Right lobe of liver (tissue), 6 donors: ENCODE data around the gene NRXN3. TPM values are rescaled to one million over a fixed set of nuclear protein-coding genes. Genes with fewer than 3 reads are reported as not detected.

ENCODE experiments used
- ATAC-seq, 4 donors: fragments of 200-7000 bp; cut with Tn5 transposase; one replicate each; pipeline ENCODE4 v1.9.1; 2020; ENCODE audit warnings: mild to moderate bottlenecking in 4 of 4, moderate library complexity in 4 of 4
- DNase-seq, 3 donors: peaks; one replicate each; pipeline ENCODE4 v3.0.0-alpha.2; 2020
- H3K27ac ChIP-seq, 3 donors: fragments of 200-600 bp; one replicate each; pipeline ENCODE4 v1.8.0; 2022
- H3K27me3 ChIP-seq, 2 donors: fragments of 200-600 bp; one replicate each; pipeline ENCODE4 v1.8.0; 2022
- H3K36me3 ChIP-seq, 4 donors: fragments of 200-600 bp; sonication (generic) in 1 of 4; one replicate each; pipeline versions ENCODE4 v1.5.1 to v1.8.0; 2017 to 2022; ENCODE audit warnings: control low read depth in 1 of 4
- H3K4me1 ChIP-seq, 4 donors: fragments of 200-600 bp; sonication (generic) in 1 of 4; one replicate each; pipeline versions ENCODE4 v1.5.1 to v1.8.0; 2017 to 2022; ENCODE audit warnings: control low read depth in 1 of 4
- H3K4me3 ChIP-seq, 3 donors: fragments of 200-600 bp; one replicate each; pipeline ENCODE4 v1.8.0; 2022
- H3K9me3 ChIP-seq, 4 donors: fragments of 200-600 bp; sonication (generic) in 1 of 4; one replicate each; pipeline versions ENCODE4 v1.5.1 to v1.8.0; 2017 to 2022; ENCODE audit warnings: control low read depth in 1 of 4
- CTCF ChIP-seq, 4 donors: fragments of 200-600 bp in 3 of 4; fragments of 450-650 bp in 1 of 4; IDR thresholded peaks; one replicate each; pipeline versions ENCODE4 v1.5.1 to v1.8.0; 2016 to 2022; ENCODE audit warnings: antibody characterized with exemption in 4 of 4, mild to moderate bottlenecking in 2 of 4
- POLR2A ChIP-seq: fragments of 450-650 bp; IDR thresholded peaks from one replicate; pipeline ENCODE4 v1.6.1; 2017; ENCODE audit warnings: antibody characterized with exemption, mild to moderate bottlenecking
- WGBS: methylation state at CpG from one replicate; pipeline ENCODE4 v1.1.6; 2018; ENCODE audit warnings: low coverage, low lambda C conversion rate; ENCODE audit not compliant: insufficient coverage; ENCODE audit errors: missing lambda C conversion rate; 5-methylcytosine and 5-hydroxymethylcytosine counted together
- intact Hi-C, 2 donors: fragments of 100-400 bp; cut with DNase I; formaldehyde crosslinking; loops; one replicate each; pipeline versions ENCODE4 v1.11.2 to v1.14.1; 2022
- total RNA-seq, 6 experiments: library from RNA; depleted of rRNA in 2 of 6; stranded (reverse); fragments of >200 nt in 2 of 6; fragmentation: NEBNext Ultra II Directional in 3 of 6; extraction: Animal tissue kit (Norgen Biotek cat#: 25700) in 3 of 6; gene quantifications; one replicate each; pipeline versions ENCODE4 v1.1.0 to v1.2.4, GENCODE V29; 2016 to 2023
- donor health status: DM: no; HTN: yes; CAD: no.
- donor health status: DM: no; HTN: no; CAD: no.
- donor health status: DM: no; HTN: no; CAD: no.
- donor health status: DM: no; HTN: yes; CAD: no.
- donor health status: DM: no; HTN: yes; CAD: no.

NRXN3 gene
- total RNA-seq, 6 experiments from 2014 or later = 0.06 to 0.51 (median 0.23) TPM; not detected in 1

GRCh38 chr14:78746086-78746595 lies 576.0 kb downstream of the NRXN3 start:
- WGBS = 44% methylated on average over 3 of the region's 3 CpGs
- no peaks in the 10 kb centered on the region for H3K9me3 ChIP-seq
- intact Hi-C loops = no loop called here
- TF ChIP-seq CTCF (IDR thresholded peaks at IDR 0.05) (no peak), POLR2A (no peak)
- H3K27me3 ChIP-seq = no peaks in the 10 kb centered on the region
- no peaks in the 10 kb centered on the region for H3K4me1 ChIP-seq
- no peak for DNase-seq
- H3K4me3 ChIP-seq = no peak overlapping the region
- no peaks in the 10 kb centered on the region for H3K36me3 ChIP-seq
- no peak for ATAC-seq
- no peak overlapping the region for H3K27ac ChIP-seq

- Histone ChIP-seq H3K4me1 (no peaks in the 10 kb centered on the region), H3K27me3 (no peaks in the 10 kb centered on the region), H3K27ac (no peak overlapping the region), H3K36me3 (no peaks in the 10 kb centered on the region), H3K4me3 (no peak overlapping the region), H3K9me3 (no peaks in the 10 kb centered on the region)
- 43% methylated on average over 2 of the region's 2 CpGs for WGBS
- TF ChIP-seq CTCF (IDR thresholded peaks at IDR 0.05) = no peak
- TF ChIP-seq POLR2A = no peak
- intact Hi-C loops = no loop called here
- DNase-seq (no peak), ATAC-seq (no peak)
These were observed 577.6 kb downstream of the NRXN3 start for GRCh38 chr14:78747813-78748212.

GRCh38 chr14:78752518-78753188 lies 582.5 kb downstream of the NRXN3 start:
- TF ChIP-seq CTCF (IDR thresholded peaks at IDR 0.05) (no peak), POLR2A (no peak)

GRCh38 chr14:78754059-78754458 lies 583.9 kb downstream of the NRXN3 start:
- TF ChIP-seq POLR2A (no peak), CTCF (IDR thresholded peaks at IDR 0.05) (no peak)
- intact Hi-C loops = no loop called here
- DNase-seq (no peak), ATAC-seq (no peak)
- H3K4me1 ChIP-seq = no peaks in the 10 kb centered on the region
- WGBS = 68% methylated on average over 6 of the region's 6 CpGs
- no peaks in the 10 kb centered on the region for H3K36me3 ChIP-seq
- no peak overlapping the region for H3K4me3 ChIP-seq
- no peaks in the 10 kb centered on the region for H3K27me3 ChIP-seq
- H3K27ac ChIP-seq = no peak overlapping the region
- no peaks in the 10 kb centered on the region for H3K9me3 ChIP-seq

More at GRCh38 chr14:78752518-78753188, 582.5 kb downstream of the NRXN3 start:
- intact Hi-C loops = no loop called here
- ATAC-seq (peak in 2 of 4 donors; percentile 49 to 53), DNase-seq (no peak)
- no peak overlapping the region for H3K27ac ChIP-seq
- 41% methylated on average over 4 of the region's 5 CpGs for WGBS
- no peaks in the 10 kb centered on the region for H3K27me3 ChIP-seq
- no peaks in the 10 kb centered on the region for H3K36me3 ChIP-seq
- H3K4me1 ChIP-seq = no peaks in the 10 kb centered on the region
- H3K4me3 ChIP-seq = no peak overlapping the region
- H3K9me3 ChIP-seq = no peaks in the 10 kb centered on the region
